B cell (primary cell): ENCODE results near the gene SYNC. TPM values are rescaled to one million over a fixed set of nuclear protein-coding genes. Genes with fewer than 3 reads are reported as not detected.
"Not testable (repeated sequence)": the region's sequence is repeated elsewhere in the genome, so short reads cannot be mapped to it uniquely, and the experiment has no call there.

Experiments used
- ATAC-seq: fragments of 200-7000 bp; cut with Tn5 transposase; one replicate; pipeline ENCODE4 v1.10.0; 2021; ENCODE audit warnings: low read depth, mild to moderate bottlenecking, moderate number of reproducible peaks, moderate library complexity
- CTCF ChIA-PET: fragments of 350-600 bp; sonication (Branson Sonifier 250); formaldehyde crosslinking; loops from one replicate; lab custom pipeline; 2021; ENCODE audit warnings: antibody characterized with exemption, inconsistent platforms; lab: Charles Lee
- POLR2A ChIA-PET: fragments of 350-600 bp; sonication (Branson Sonifier 250); formaldehyde crosslinking; loops from one replicate; lab custom pipeline; 2021; ENCODE audit warnings: antibody characterized with exemption; lab: Charles Lee
- DNase-seq: peaks from one replicate; pipeline ENCODE4 v3.0.0; 2013
- H2AFZ ChIP-seq: 2 replicates; pipeline ENCODE4 v1.6.1; 2012; ENCODE audit warnings: mild to moderate bottlenecking, low read depth, low read length; ENCODE audit not compliant: insufficient read depth, poor library complexity, severe bottlenecking
- H3K27ac ChIP-seq, 2 donors: 1 replicate in 1 of 2; 2 replicates in 1 of 2; pipeline ENCODE4 v1.5.1; 2012 to 2013; ENCODE audit warnings: low read length in 2 of 2, mild to moderate bottlenecking in 2 of 2, moderate library complexity in 1 of 2
- H3K27me3 ChIP-seq, 4 experiments: fragments of 200-600 bp in 1 of 4; sonication (generic) in 1 of 4; replicated peaks in 1 of 4; 1 replicate in 2 of 4; 2 replicates in 2 of 4; pipeline versions ENCODE4 v1.6.1 to v1.7.0; 2013 to 2016; ENCODE audit warnings: low read length in 3 of 4, mild to moderate bottlenecking in 2 of 4, mixed read lengths in 1 of 4, moderate library complexity in 1 of 4; ENCODE audit not compliant: insufficient read depth in 4 of 4, control insufficient read depth in 3 of 4; ENCODE audit errors: control extremely low read depth in 1 of 4
- H3K36me3 ChIP-seq, 2 experiments: replicated peaks in 1 of 2; 1 replicate in 1 of 2; 2 replicates in 1 of 2; pipeline versions ENCODE4 v1.6.1 to v1.7.1; 2013; ENCODE audit warnings: low read length in 1 of 2; ENCODE audit not compliant: insufficient read depth in 2 of 2, control insufficient read depth in 1 of 2; ENCODE audit errors: control extremely low read depth in 1 of 2, extremely low read depth in 1 of 2
- H3K4me1 ChIP-seq, 2 donors: fragments of 200-600 bp in 1 of 2; sonication (generic) in 1 of 2; 1 replicate in 1 of 2; 2 replicates in 1 of 2; pipeline versions ENCODE4 v1.5.1 to v1.6.1; 2013 to 2017; ENCODE audit warnings: low read length in 2 of 2; ENCODE audit not compliant: control insufficient read depth in 2 of 2, insufficient read depth in 2 of 2
- H3K4me2 ChIP-seq: replicated peaks from 2 replicates; pipeline ENCODE3; 2012; ENCODE audit warnings: mild to moderate bottlenecking, low read depth, low read length; ENCODE audit not compliant: poor library complexity, severe bottlenecking
- H3K4me3 ChIP-seq, 5 experiments: fragments of 200-600 bp in 1 of 5; sonication (generic) in 1 of 5; 1 replicate in 3 of 5; 2 replicates in 2 of 5; pipeline versions ENCODE4 v1.5.1 to v1.7.0; 2011 to 2016; ENCODE audit warnings: low read length in 4 of 5, mild to moderate bottlenecking in 4 of 5, low read depth in 2 of 5, control low read depth in 1 of 5, moderate library complexity in 1 of 5; ENCODE audit not compliant: insufficient read depth in 1 of 5; ENCODE audit errors: control extremely low read depth in 1 of 5, extremely low read depth in 1 of 5
- H3K79me2 ChIP-seq: fragments of 200-600 bp; sonication (generic); one replicate; pipeline ENCODE4 v1.6.0; 2016; ENCODE audit warnings: low read length; ENCODE audit not compliant: control insufficient read depth, insufficient read depth
- H3K9ac ChIP-seq: fragments of 200-600 bp; sonication (generic); 2 replicates; pipeline ENCODE4 v1.6.1; 2017; ENCODE audit warnings: mild to moderate bottlenecking, low read length, moderate library complexity
- H3K9me3 ChIP-seq, 3 donors: one replicate each; pipeline versions ENCODE4 v1.6.1 to v1.7.1; 2013; ENCODE audit warnings: low read length in 2 of 3; ENCODE audit not compliant: control insufficient read depth in 2 of 3, insufficient read depth in 1 of 3; ENCODE audit errors: control extremely low read depth in 1 of 3
- H4K20me1 ChIP-seq: 2 replicates; pipeline ENCODE4 v1.6.0; 2012; ENCODE audit warnings: mild to moderate bottlenecking, low read length; ENCODE audit not compliant: insufficient read depth, control insufficient read depth, poor library complexity, severe bottlenecking
- H3K27ac Mint-ChIP-seq: one replicate; pipeline ENCODE4 v1.8.0; 2021; ENCODE audit warnings: mixed read lengths
- H3K27me3 Mint-ChIP-seq: one replicate; pipeline ENCODE4 v1.8.0; 2021; ENCODE audit warnings: mixed read lengths
- H3K4me1 Mint-ChIP-seq: one replicate; pipeline ENCODE4 v1.8.0; 2021; ENCODE audit warnings: mixed read lengths
- H3K4me3 Mint-ChIP-seq: one replicate; pipeline ENCODE4 v1.8.0; 2021; ENCODE audit warnings: mixed read lengths
- H3K9me3 Mint-ChIP-seq: one replicate; pipeline ENCODE4 v1.8.0; 2022; ENCODE audit warnings: mixed read lengths; ENCODE audit not compliant: insufficient read depth
- CTCF ChIP-seq: fragments of 200-600 bp; IDR thresholded peaks from one replicate; pipeline ENCODE4 v1.8.0; 2022; ENCODE audit warnings: antibody characterized with exemption, mild to moderate bottlenecking
- WGBS: methylation state at CpG from one replicate; pipeline ENCODE4 v1.1.5; 2013; ENCODE audit warnings: missing lambda C conversion rate; ENCODE audit not compliant: insufficient coverage; 5-methylcytosine and 5-hydroxymethylcytosine counted together
- intact Hi-C: fragments of 100-400 bp; cut with micrococcal nuclease; formaldehyde crosslinking; loops from one replicate; pipeline ENCODE4 v1.10.0; 2022
- polyA plus RNA-seq: library from polyadenylated mRNA; depleted of rRNA; stranded (reverse); fragments of >200 nt; gene quantifications from 2 replicates; pipeline ENCODE4 v1.2.3, GENCODE V29; 2012
- total RNA-seq, 2 donors: library from RNA; stranded (reverse); fragments of 120-200 nt in 1 of 2; gene quantifications; 1 replicate in 1 of 2; 2 replicates in 1 of 2; pipeline versions ENCODE4 v1.2.3 to v1.2.4, GENCODE V29; 2013 to 2022

SYNC gene
- total and polyA plus RNA-seq, 2 donors (not counting 1 experiment from before 2014, with no cell fraction given), result not detected

DNA sequence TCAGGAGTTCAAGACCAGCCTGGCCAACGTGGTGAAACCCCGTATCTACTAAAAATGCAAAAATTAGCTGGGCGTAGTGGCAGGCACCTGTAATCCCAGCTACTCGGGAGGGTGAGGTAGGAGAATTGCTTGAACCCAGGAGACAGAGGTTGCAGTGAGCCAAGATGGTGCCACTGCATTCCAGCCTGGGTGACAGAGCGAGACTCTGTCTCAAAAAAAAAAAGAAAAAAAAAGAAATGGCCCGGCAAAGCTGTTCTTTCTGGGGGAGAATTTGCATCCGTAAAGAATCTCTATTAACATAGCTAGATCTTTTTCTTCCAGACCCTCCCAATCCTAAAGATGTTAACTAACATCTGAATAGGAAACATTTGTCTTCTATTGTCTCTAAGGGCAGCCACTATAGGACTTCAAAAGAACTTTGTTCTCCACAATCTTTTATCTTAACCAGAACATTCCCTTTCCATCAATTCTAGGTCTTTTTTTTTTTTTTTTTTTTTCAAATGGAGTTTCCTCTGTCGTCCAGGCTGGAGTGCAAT is 60.2 kb downstream of the SYNC start:
- peaks cover 86% of the 10 kb centered on the region for H3K79me2 ChIP-seq

DNA sequence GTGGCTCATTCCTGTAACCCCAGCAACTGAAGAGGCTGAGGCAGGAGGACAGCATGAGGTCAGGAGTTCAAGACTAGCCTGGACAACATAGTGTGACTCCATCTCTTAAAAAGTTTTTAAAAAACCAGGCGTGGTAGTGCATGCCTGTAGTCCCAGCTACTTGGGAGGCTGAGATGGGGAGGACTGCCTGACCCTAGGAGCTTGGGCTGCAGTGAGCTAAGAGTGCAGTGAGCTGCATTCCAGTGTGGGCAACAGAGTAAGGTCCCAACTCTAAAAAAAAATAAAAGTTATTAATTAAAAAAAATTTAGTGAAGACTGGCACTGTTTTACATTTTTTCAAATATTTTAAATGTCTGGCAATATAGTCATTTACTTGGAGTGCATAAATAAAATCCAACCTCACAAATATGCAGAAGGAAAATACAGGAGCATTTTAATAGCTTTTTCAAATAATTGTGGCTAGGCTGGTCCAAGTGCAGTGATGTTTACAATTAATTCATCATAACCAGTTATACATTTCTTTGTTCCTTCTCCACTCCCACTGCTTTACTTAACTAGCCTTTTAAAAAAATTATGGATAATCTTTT is 63.0 kb downstream of the SYNC start:
- Mint-ChIP-seq H3K27ac (no peak overlapping the region), H3K4me3 (no peak overlapping the region), H3K27me3 (no peaks in the 10 kb centered on the region), H3K9me3 (no peaks in the 10 kb centered on the region), H3K4me1 (peaks cover 1% of the 10 kb centered on the region)
- Histone ChIP-seq H4K20me1 (peaks cover 46% of the 10 kb centered on the region), H3K9ac (no peak overlapping the region), H2AFZ (no peak overlapping the region), H3K27ac (no peak overlapping the region), H3K4me3 (no peak overlapping the region), H3K9me3 (no peaks in the 10 kb centered on the region), H3K4me2 (no peak overlapping the region), H3K36me3 (peaks cover 0 to 11% of the 10 kb centered on the region in 2 experiments), H3K4me1 (no peaks in the 10 kb centered on the region), H3K79me2 (peaks cover 85% of the 10 kb centered on the region), H3K27me3 (no peaks in the 10 kb centered on the region)
- POLR2A ChIA-PET, result interaction anchor here (0.7 to 0.9 kb wide), 2 partner anchors 11 to 54 kb away, joined by 3 to 4 read pairs; partner anchors contain the start of genes RBBP4 and ZBTB8OS
- CTCF ChIA-PET, result no interaction called here
- intact Hi-C loops, result no loop called here
- ATAC-seq (no peak), DNase-seq (no peak)
- 100% methylated on average over 1 of the region's 1 CpG for WGBS
- no peak for TF ChIP-seq CTCF

More for the DNA sequence above, 60.2 kb downstream of the SYNC start:
- H3K4me1 ChIP-seq, H2AFZ ChIP-seq, H3K9ac ChIP-seq, H3K9me3 ChIP-seq, H3K27ac Mint-ChIP-seq, DNase-seq, H3K27ac ChIP-seq, intact Hi-C loops, H3K4me3 ChIP-seq, H3K4me2 ChIP-seq, CTCF ChIA-PET, H3K4me3 Mint-ChIP-seq, H3K27me3 Mint-ChIP-seq, H3K4me1 Mint-ChIP-seq, ATAC-seq, H3K9me3 Mint-ChIP-seq, H3K27me3 ChIP-seq, POLR2A ChIA-PET: not testable (repeated sequence)
- H3K36me3 ChIP-seq, result peaks cover 0 to 12% of the 10 kb centered on the region in 2 experiments
- 91% methylated on average over 5 of the region's 8 CpGs for WGBS
- H4K20me1 ChIP-seq, result peaks cover 39% of the 10 kb centered on the region
